AG09319 (cell line): ENCODE measurements around the gene IFNL4.

Source experiments
- DNase-seq: peaks from one replicate; pipeline ENCODE4 v3.0.0-alpha.2; 2010; ENCODE audit warnings: low read depth; ENCODE audit errors: extremely low read depth
- CTCF ChIP-seq: IDR thresholded peaks from 2 replicates; pipeline ENCODE4 v1.5.1; 2011; ENCODE audit warnings: low read depth, mild to moderate bottlenecking, inconsistent platforms, low read length, moderate library complexity

IFNL4 gene

GRCh38 chr19:39200803-39201115, 47.9 kb downstream of the IFNL4 start:
- no peak for TF ChIP-seq CTCF
- no peak for DNase-seq

- TF ChIP-seq CTCF, result no peak
Observed at GRCh38 chr19:39200066-39200802, 48.4 kb downstream of the IFNL4 start.

GRCh38 chr19:39199025-39199424, 49.6 kb downstream of the IFNL4 start:
- peak; percentile 24 for DNase-seq
- no peak for TF ChIP-seq CTCF

More at GRCh38 chr19:39200066-39200802, 48.4 kb downstream of the IFNL4 start:
- DNase-seq, result no peak

GRCh38 chr19:39197808-39198207, 50.8 kb downstream of the IFNL4 start:
- no peak for DNase-seq

GRCh38 chr19:39196860-39197562, 51.6 kb downstream of the IFNL4 start, which contains the start of gene NCCRP1:
TSS of gene NCCRP1 (plus strand) at chr19:39196964. CDS start at chr19:39196983, 19 bp downstream.
- TF ChIP-seq CTCF, result no peak
- no peak for DNase-seq

More at GRCh38 chr19:39197808-39198207, 50.8 kb downstream of the IFNL4 start:
- TF ChIP-seq CTCF, result no peak

GRCh38 chr19:39196320-39196719, 52.3 kb downstream of the IFNL4 start:
- no peak for TF ChIP-seq CTCF
- DNase-seq, result no peak
